Measurements from ENCODE around the gene GPR17.

DNA sequence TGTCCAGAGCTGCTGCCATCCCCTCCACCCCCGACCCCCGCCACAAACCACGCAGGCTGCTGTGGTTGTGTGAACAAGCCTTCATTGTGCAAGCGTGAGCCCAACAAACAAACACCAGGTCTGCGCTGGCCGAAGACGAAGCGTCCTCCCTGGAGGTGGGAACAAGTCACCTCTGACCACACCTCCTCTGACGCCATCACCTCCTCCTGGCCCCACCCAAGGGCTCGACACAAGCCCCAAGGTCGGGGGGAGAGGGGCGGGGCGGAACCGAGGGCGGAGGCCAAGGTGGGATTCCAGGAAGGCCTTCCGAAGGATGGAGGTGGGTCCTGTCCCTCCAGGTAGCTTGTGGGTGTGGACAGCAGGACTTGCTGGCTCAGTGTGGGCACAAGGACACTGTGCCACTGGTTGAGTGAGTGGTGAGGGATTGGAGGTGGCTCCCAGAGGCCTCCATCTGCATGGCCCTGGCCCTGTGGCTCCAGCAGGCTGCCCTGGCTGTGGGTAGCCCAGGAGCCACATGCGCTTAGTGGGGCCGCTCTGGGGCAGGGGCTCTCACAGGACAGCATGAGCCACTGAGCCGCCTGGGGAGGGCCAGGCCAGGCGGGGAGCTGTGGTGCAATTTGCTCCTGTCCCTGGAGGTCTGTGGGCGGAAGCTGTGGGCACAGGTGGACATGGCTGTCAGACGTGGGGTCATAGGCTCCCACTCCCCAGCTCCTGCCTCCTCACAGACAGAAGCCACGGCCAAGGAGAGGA, 7.4 kb upstream of the GPR17 start:
- TF ChIP-seq, protein P1, sequence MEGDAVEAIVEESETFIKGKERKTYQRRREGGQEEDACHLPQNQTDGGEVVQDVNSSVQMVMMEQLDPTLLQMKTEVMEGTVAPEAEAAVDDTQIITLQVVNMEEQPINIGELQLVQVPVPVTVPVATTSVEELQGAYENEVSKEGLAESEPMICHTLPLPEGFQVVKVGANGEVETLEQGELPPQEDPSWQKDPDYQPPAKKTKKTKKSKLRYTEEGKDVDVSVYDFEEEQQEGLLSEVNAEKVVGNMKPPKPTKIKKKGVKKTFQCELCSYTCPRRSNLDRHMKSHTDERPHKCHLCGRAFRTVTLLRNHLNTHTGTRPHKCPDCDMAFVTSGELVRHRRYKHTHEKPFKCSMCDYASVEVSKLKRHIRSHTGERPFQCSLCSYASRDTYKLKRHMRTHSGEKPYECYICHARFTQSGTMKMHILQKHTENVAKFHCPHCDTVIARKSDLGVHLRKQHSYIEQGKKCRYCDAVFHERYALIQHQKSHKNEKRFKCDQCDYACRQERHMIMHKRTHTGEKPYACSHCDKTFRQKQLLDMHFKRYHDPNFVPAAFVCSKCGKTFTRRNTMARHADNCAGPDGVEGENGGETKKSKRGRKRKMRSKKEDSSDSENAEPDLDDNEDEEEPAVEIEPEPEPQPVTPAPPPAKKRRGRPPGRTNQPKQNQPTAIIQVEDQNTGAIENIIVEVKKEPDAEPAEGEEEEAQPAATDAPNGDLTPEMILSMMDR (IDR thresholded peaks at IDR 0.05; ENCODE audit: low read depth, low read length, missing input control) = no peak
- TF ChIP-seq, protein P2, sequence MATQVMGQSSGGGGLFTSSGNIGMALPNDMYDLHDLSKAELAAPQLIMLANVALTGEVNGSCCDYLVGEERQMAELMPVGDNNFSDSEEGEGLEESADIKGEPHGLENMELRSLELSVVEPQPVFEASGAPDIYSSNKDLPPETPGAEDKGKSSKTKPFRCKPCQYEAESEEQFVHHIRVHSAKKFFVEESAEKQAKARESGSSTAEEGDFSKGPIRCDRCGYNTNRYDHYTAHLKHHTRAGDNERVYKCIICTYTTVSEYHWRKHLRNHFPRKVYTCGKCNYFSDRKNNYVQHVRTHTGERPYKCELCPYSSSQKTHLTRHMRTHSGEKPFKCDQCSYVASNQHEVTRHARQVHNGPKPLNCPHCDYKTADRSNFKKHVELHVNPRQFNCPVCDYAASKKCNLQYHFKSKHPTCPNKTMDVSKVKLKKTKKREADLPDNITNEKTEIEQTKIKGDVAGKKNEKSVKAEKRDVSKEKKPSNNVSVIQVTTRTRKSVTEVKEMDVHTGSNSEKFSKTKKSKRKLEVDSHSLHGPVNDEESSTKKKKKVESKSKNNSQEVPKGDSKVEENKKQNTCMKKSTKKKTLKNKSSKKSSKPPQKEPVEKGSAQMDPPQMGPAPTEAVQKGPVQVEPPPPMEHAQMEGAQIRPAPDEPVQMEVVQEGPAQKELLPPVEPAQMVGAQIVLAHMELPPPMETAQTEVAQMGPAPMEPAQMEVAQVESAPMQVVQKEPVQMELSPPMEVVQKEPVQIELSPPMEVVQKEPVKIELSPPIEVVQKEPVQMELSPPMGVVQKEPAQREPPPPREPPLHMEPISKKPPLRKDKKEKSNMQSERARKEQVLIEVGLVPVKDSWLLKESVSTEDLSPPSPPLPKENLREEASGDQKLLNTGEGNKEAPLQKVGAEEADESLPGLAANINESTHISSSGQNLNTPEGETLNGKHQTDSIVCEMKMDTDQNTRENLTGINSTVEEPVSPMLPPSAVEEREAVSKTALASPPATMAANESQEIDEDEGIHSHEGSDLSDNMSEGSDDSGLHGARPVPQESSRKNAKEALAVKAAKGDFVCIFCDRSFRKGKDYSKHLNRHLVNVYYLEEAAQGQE (IDR thresholded peaks at IDR 0.05) = no peak
- TF ChIP-seq GABPA (IDR thresholded peaks at IDR 0.05 in 1 of 2, conservative IDR thresholded peaks at IDR 0.05 in 1 of 2) (no peak), TAF1 (conservative IDR thresholded peaks at IDR 0.05) (no peak), HNF4G (IDR thresholded peaks at IDR 0.05) (no peak), HNF4A (conservative IDR thresholded peaks at IDR 0.05) (no peak), SP1 (IDR thresholded peaks at IDR 0.05) (no peak), JUND (IDR thresholded peaks at IDR 0.05) (no peak)
- TF ChIP-seq, protein P3, sequence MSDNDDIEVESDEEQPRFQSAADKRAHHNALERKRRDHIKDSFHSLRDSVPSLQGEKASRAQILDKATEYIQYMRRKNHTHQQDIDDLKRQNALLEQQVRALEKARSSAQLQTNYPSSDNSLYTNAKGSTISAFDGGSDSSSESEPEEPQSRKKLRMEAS (IDR thresholded peaks at IDR 0.05) = no peak
- TF ChIP-seq, protein P4, sequence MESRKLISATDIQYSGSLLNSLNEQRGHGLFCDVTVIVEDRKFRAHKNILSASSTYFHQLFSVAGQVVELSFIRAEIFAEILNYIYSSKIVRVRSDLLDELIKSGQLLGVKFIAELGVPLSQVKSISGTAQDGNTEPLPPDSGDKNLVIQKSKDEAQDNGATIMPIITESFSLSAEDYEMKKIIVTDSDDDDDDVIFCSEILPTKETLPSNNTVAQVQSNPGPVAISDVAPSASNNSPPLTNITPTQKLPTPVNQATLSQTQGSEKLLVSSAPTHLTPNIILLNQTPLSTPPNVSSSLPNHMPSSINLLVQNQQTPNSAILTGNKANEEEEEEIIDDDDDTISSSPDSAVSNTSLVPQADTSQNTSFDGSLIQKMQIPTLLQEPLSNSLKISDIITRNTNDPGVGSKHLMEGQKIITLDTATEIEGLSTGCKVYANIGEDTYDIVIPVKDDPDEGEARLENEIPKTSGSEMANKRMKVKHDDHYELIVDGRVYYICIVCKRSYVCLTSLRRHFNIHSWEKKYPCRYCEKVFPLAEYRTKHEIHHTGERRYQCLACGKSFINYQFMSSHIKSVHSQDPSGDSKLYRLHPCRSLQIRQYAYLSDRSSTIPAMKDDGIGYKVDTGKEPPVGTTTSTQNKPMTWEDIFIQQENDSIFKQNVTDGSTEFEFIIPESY (IDR thresholded peaks at IDR 0.05) = no peak
- TF ChIP-seq, protein P5, sequence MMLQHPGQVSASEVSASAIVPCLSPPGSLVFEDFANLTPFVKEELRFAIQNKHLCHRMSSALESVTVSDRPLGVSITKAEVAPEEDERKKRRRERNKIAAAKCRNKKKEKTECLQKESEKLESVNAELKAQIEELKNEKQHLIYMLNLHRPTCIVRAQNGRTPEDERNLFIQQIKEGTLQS (IDR thresholded peaks at IDR 0.05) = no peak

All from liver (tissue), 3 donors.